Upper lobe of right lung (tissue), 1 donor: ENCODE measurements around the gene TLCD5. TPM values are rescaled to one million over a fixed set of nuclear protein-coding genes. Genes with fewer than 3 reads are reported as not detected.

Experiments
- ATAC-seq: fragments of 200-7000 bp; cut with Tn5 transposase; one replicate; pipeline ENCODE4 v1.9.1; 2020; ENCODE audit warnings: mild to moderate bottlenecking, moderate library complexity
- DNase-seq: peaks from one replicate; pipeline ENCODE4 v3.0.0-alpha.2; 2020
- H3K27ac ChIP-seq: fragments of 200-600 bp; one replicate; pipeline ENCODE4 v1.8.0; 2022
- H3K27me3 ChIP-seq: fragments of 200-600 bp; one replicate; pipeline ENCODE4 v1.8.0; 2022; ENCODE audit warnings: mild to moderate bottlenecking
- H3K36me3 ChIP-seq: fragments of 200-600 bp; one replicate; pipeline ENCODE4 v1.8.0; 2022
- H3K4me1 ChIP-seq: fragments of 200-600 bp; one replicate; pipeline ENCODE4 v1.8.0; 2022
- H3K4me3 ChIP-seq: fragments of 200-600 bp; one replicate; pipeline ENCODE4 v1.8.0; 2022; ENCODE audit warnings: mild to moderate bottlenecking
- H3K9me3 ChIP-seq: fragments of 200-600 bp; one replicate; pipeline ENCODE4 v1.8.0; 2022
- intact Hi-C: fragments of 100-400 bp; cut with DNase I; formaldehyde crosslinking; loops from one replicate; pipeline ENCODE4 v1.11.0; 2022
- total RNA-seq: library from RNA; stranded (reverse); fragmentation: NEBNext Ultra II Directional; extraction: Animal tissue kit (Norgen Biotek cat#: 25700); gene quantifications from one replicate; pipeline ENCODE4 v1.2.1, GENCODE V29; 2021
- TF ChIP-seq, protein P1 (sequence below): fragments of 200-600 bp; IDR thresholded peaks from one replicate; pipeline ENCODE4 v1.8.0; 2022; ENCODE audit warnings: antibody characterized with exemption
- donor health status: DM: no; HTN: yes; CAD: no; lungs with severe emphysema.

Gene TLCD5
- total RNA-seq, 1 donor from 2014 or later: 4.2 TPM

- intact Hi-C loops: no loop called here
- TF ChIP-seq, protein P1, sequence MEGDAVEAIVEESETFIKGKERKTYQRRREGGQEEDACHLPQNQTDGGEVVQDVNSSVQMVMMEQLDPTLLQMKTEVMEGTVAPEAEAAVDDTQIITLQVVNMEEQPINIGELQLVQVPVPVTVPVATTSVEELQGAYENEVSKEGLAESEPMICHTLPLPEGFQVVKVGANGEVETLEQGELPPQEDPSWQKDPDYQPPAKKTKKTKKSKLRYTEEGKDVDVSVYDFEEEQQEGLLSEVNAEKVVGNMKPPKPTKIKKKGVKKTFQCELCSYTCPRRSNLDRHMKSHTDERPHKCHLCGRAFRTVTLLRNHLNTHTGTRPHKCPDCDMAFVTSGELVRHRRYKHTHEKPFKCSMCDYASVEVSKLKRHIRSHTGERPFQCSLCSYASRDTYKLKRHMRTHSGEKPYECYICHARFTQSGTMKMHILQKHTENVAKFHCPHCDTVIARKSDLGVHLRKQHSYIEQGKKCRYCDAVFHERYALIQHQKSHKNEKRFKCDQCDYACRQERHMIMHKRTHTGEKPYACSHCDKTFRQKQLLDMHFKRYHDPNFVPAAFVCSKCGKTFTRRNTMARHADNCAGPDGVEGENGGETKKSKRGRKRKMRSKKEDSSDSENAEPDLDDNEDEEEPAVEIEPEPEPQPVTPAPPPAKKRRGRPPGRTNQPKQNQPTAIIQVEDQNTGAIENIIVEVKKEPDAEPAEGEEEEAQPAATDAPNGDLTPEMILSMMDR: no peak
These were observed 12.4 kb downstream of the TLCD5 start for GRCh38 chr11:120337355-120338106.

GRCh38 chr11:120338107-120338933 lies 13.2 kb downstream of the TLCD5 start:
- Histone ChIP-seq H3K27me3 (no peaks in the 10 kb centered on the region), H3K9me3 (no peaks in the 10 kb centered on the region), H3K36me3 (no peaks in the 10 kb centered on the region), H3K4me1 (peaks cover 20% of the 10 kb centered on the region), H3K27ac (peak overlapping the region; percentile 94), H3K4me3 (peak overlapping the region; percentile 74)
- no peak for DNase-seq
- ATAC-seq: no peak
- intact Hi-C loops: no loop called here
- TF ChIP-seq, protein P1: no peak

More at GRCh38 chr11:120337355-120338106, 12.4 kb downstream of the TLCD5 start:
- Histone ChIP-seq H3K4me3 (peak overlapping the region; percentile 74), H3K36me3 (no peaks in the 10 kb centered on the region), H3K9me3 (no peaks in the 10 kb centered on the region), H3K27ac (peak overlapping the region; percentile 94), H3K27me3 (no peaks in the 10 kb centered on the region), H3K4me1 (peaks cover 19% of the 10 kb centered on the region)
- no peak for DNase-seq
- ATAC-seq: no peak

DNA sequence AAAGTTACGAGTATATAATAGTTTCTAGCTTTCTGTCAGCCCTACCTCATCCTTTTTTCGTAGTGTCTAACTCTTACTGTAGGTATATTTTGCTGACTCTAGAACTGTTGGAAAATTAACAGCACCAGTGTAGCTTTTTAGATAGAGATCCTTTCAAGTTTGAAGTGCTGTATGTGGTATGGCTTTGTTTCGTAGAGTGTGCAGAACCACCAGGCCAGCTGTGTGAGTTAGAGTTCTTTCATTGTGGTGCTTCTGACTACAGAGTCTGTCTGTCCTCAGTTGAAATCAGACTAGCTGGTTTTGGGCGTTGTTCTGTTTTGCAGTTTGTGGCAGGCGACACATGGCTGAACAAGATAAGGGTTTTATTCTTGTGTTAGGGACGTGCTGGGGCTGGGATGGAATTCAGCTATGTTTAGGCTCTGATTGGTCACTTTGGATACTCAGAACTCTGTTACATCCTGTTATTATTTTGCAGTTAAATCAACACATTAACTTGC lies 14.3 kb downstream of the TLCD5 start:
- Histone ChIP-seq H3K27ac (peak overlapping the region; percentile 94), H3K4me1 (peaks cover 25% of the 10 kb centered on the region), H3K4me3 (peak overlapping the region; percentile 74), H3K36me3 (no peaks in the 10 kb centered on the region), H3K9me3 (no peaks in the 10 kb centered on the region), H3K27me3 (no peaks in the 10 kb centered on the region)
- ATAC-seq (no peak), DNase-seq (no peak)
- TF ChIP-seq, protein P1: no peak
- intact Hi-C loops: no loop called here

DNA sequence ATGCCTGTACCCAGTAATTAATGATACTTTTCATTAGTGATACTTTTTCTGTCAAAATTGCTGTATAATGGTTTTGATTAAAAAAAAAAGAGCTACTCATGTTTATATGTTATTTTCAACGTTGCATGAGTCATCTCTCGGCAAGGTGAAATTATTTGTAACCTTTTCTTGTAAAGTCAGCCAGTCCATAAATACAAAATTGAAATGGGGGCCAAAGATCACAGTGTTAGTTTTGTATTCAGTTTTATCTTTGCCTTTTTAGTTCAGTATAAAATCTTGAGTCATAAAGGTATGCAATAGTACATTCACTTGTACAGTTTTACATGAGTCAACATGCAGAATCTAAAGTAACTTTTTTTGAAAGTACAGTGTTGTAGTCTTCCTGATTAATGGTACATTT lies 15.4 kb downstream of the TLCD5 start:
- Histone ChIP-seq H3K36me3 (no peaks in the 10 kb centered on the region), H3K27ac (no peak overlapping the region), H3K4me1 (peaks cover 31% of the 10 kb centered on the region), H3K9me3 (no peaks in the 10 kb centered on the region), H3K4me3 (peak overlapping the region; percentile 74), H3K27me3 (no peaks in the 10 kb centered on the region)
- TF ChIP-seq, protein P1: no peak
- no peak for ATAC-seq
- intact Hi-C loops: no loop called here
- DNase-seq: no peak

- peaks cover 42% of the 10 kb centered on the region for H3K4me1 ChIP-seq
- no peaks in the 10 kb centered on the region for H3K27me3 ChIP-seq
- no peaks in the 10 kb centered on the region for H3K9me3 ChIP-seq
- H3K27ac ChIP-seq: no peak overlapping the region
- TF ChIP-seq, protein P1: no peak
- no peak for ATAC-seq
- intact Hi-C loops: no loop called here
- H3K4me3 ChIP-seq: no peak overlapping the region
- DNase-seq: no peak
- no peaks in the 10 kb centered on the region for H3K36me3 ChIP-seq
These were observed 17.1 kb downstream of the TLCD5 start for GRCh38 chr11:120342226-120342625.
